HG02970 (cell line): ENCODE results near the gene LRMDA.

ENCODE experiments used
- ATAC-seq: cut with Tn5 transposase; IDR thresholded peaks from one replicate; pipeline ENCODE4 v1.9.1; 2021; ENCODE audit warnings: mild to moderate bottlenecking, moderate library complexity, moderate number of reproducible peaks; ENCODE audit not compliant: unreplicated experiment, low FRiP score

LRMDA gene

DNA sequence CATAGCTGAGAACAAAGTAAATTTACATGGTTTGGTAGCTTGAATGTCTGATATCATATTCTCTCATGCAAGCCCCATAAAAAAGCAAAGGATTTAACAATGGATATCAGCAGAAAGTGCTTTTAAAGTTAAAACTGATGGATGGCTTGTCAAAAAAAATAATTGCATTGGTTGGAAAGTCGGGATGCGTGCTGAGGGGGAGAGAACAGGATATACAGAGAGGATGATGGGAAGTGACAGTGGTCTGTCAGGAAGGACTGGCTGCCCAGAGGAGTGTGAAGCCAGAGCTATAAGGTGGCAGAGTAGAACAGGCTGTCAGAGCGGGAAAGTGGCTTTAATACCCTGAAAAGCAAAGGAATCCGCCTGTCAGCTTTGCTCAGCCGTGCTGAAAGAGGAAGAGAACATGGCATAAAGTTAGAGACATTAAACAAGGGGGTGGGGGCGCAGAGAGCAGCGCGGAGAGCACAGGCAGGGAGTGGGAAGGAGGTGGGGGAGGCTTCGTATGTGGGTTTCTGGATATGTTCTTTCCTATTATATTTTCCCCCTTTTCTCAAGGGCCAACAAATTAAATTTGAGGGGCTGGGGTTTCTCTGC, 493.0 kb downstream of the LRMDA start:
- ATAC-seq, result no peak

DNA sequence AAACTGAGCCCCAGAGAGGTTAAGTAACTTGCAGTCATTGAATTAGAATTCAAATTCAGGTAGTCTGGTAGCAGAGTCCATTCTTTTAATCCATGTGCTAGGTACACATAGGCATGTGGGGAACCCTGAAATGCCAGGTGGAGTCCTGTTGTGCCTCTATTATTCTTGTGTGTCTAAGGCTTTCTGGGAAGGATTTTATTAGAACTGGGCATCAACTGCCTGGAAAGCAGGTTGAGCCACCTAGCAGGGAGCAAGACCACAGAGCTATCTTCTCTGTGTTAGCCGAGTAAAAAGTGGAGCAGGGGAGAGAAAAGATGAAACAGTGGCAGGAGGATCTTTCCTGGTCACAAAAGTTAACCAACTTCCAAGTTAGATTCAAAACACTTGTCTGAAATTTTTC, 494.6 kb downstream of the LRMDA start:
- ATAC-seq, result no peak

DNA sequence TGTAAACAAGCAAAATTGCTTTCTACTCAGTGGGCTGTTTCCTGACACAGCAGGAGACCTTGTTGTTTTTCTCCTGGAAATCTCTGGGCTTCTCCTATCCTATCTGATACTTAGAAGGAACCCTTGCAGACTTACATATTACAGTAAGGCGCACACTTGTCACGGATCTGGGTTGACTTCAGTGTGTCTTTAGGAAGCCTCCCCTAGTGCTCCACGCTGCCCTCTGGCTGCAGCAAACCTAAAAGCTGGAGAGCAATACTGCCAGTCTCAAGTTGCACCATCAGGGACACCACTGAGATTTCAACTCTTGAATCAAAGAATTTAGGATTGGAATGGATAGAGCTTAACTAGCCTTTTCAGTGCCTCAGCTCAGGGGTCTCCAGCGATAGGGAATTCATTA, 495.3 kb downstream of the LRMDA start:
- no peak for ATAC-seq

DNA sequence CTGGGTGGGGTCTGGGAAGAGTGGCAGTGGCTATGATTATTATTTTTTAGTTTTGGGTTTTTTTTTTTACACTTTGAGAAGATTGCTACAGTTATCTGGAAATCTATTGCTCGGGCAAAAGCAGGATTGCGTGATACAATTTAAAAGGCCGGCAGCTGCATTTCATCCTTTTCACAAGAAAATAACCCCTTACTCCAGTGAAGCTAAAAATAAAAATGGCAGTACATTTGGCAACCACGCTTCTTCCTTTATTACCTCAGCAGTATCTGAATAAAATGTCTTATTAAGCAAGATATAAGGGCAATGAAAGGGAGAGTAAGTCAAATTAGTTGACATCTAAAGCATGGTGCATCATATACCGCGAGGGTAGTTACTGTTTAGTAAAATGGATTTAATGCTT, 496.8 kb downstream of the LRMDA start:
- no peak for ATAC-seq

DNA sequence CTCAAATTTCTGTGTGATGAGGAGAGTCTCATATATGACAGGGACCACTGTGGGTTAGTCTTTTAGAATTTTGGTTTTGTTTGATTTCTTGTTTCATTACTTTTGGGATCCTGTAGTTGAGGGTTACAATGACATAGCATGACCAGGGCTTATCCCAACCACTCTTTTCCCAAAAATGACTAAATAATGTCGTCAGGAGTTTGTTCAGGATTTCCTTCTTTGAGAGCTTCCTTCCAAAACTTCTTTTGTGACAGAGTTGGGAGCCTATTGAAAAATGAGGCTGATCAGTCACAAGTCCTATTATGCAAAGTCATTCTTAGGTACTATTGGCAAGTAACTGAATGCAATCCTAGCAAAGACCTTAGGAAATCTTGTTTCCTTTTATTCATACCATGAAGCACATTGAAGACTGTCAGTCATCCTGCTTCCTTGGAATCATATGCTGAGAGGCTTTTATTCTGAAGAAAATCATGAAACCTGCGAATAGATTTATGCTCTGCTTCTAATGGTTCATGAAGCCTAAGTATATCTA, 498.3 kb downstream of the LRMDA start:
- no peak for ATAC-seq

DNA sequence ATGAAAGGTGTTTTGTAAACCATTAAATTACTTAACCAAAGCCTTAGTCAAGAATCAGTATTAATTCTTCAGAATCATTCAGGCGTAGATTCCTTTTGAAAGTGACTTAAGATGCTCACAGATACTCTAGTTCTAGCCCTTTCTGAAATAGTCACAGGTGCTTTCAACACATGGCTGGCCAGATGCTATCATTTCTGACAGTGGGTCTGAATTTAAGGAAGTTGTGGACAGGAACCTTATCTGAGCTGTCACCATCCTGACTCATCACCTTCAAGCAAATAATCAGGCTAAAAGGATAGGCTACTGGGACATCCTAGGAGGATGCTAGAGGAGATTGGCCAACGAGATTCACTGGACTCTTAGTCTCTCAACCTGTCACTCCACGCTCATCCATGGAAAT, 501.5 kb downstream of the LRMDA start:
- no peak for ATAC-seq

DNA sequence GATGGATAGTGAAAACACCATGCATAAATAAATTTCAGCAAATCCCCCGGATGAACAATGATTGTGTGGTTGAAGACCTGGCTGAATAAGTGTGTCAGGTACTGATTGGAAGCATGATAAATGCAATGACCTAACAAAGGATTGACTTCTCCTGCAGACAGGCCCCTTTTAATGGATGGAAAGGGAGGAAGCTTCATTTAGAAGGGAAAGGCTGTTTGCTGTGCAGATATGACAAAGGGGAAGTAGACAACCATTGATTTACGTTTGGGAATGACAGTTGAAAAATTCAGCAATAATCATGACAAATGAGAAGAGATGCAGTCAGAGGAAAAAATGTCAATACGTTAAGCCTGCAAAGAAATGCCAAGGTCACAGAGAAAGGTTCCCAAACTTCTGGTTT, 503.8 kb downstream of the LRMDA start:
- ATAC-seq, result no peak

DNA sequence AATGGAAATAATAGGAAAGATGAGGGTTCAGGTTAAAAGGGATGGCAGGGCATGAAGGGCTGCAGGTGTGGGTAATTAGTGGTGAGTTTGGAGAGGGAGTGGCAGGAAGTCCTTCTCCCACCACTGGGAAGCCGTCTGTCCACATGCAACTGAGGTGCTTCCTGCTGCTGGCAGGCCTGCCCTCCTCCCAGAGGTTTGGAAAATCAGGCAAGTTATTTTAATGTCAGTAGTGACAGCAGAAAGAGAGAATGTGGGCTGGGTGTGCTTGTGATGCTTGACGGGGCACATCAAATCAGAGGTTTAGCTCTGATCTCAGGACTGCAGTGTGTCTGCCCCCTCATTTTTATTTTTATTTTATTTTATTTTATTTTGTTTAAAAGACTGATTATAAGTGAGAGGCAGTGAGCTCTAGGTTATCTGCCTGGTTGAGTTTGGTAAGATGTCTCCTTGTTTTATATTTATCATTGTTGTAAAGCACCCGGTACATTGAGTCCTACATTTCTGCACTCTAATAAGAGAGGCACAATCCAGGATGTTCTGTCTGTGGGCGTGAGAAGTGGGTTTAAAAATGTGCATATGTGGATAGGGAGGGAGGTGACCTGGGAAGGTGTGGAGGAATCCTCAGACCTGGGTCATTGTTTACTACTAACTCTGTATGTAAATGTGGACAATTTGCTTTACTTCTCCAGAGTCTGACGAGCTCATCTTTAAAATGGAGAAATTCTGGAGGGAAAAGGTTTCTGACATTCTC, 504.4 kb downstream of the LRMDA start:
- ATAC-seq, result no peak

DNA sequence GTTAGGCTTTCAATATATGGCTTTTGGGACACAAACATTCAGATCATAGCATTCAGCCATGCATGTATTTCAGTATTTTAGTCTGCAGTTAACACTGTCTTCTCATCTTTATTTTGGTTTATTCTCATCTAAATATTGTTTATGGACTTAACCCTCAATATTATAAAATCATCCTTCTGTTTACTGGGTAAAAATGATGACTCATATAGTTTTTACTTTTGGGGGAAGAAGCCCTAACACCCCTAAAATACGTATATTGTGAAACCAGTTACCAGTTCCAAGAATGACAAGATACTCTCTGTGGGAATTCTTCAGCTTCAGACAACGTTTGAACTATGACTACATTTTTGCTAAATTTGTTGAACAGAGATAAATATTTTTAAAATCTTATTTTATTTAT, 505.4 kb downstream of the LRMDA start:
- no peak for ATAC-seq

DNA sequence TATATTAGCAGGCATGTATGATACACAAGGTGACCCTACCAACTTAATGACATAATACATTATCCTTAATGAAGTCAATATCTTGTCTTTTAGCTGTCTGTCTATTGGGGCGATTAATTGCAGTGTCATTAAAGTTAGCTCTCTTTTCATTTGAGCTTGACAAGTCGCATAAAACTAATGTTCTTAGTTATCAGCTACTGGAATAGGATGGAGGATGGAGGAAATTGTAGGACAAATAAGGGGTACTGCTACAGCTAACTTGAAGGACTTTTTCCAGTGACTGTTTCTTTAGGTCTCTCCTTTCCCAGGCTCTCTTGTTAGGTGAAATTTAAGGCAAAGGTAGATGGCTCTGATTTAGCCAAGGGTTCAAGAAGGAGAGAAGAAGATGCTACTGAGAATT, 506.4 kb downstream of the LRMDA start:
- ATAC-seq, result no peak

DNA sequence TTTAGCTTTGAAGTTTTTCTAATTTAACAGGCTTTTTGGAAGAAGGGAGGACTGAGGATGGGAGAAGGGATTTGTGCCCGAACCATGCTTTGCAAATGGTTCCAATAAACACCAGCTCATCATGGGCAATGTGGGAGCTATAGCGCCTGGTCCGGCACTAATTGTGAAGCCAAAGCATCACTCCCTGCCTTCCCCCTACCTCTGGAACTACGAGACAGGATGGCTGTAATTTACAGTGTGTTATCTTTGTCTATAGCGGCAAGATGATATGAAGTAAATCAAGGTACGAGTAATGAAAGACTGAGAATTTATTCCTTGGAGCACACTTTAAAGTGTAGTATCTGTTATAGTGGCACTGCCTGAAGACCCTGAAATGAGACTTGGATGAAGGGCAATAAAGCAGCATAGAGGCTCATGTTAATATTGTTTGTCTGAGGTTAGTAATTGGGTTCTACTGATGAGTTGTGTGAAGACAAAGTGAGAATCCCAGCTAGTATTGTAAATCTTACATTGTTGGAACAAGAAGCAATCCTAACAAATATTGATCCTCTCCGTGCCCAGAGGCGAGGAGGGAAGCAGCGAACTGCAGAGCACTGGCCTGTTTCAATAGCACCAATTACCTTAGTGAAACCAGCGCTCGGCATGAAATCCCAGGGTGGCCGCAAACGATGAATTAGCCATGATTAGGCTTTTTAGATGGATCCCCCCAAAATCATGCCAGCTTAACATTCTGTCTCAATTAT, 507.1 kb downstream of the LRMDA start:
- no peak for ATAC-seq

DNA sequence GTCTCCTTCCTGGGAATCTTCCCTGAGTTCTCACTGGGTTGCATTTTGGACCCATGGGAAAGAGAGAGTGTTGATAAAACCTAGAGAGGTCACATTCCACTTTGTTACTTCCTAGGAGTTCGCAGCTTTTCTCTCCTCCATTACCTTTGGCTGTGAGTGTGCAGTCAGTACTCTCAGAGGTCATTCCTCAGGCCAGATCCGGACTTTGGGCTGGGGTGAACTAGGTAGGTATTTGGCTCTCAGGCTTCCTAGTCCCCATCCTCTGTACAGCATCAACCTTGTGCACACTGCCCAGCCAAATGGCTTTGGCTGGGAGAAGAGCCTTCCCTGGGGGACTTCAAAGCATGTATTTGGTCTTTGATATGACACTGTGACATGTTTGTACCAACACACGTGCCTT, 508.1 kb downstream of the LRMDA start:
- ATAC-seq, result no peak

DNA sequence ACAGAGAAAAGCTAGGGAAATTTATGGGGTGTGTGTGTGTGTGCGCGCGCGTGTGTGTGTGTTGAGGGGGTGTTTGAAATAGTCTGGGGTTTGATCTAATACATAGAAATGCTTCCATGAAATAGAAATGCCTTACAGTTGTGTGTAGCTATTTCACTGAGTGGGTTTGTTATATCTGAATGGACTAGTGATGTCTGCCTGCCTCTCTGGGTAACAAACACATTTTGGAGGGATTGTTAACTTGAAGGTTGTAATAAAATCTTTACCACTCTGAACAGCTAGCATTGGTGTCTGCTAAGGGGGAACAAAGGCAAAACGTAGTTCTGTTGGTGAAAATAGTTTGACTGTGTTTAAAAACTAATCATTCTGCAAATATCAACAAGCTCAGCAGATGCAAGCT, 509.3 kb downstream of the LRMDA start:
- no peak for ATAC-seq

DNA sequence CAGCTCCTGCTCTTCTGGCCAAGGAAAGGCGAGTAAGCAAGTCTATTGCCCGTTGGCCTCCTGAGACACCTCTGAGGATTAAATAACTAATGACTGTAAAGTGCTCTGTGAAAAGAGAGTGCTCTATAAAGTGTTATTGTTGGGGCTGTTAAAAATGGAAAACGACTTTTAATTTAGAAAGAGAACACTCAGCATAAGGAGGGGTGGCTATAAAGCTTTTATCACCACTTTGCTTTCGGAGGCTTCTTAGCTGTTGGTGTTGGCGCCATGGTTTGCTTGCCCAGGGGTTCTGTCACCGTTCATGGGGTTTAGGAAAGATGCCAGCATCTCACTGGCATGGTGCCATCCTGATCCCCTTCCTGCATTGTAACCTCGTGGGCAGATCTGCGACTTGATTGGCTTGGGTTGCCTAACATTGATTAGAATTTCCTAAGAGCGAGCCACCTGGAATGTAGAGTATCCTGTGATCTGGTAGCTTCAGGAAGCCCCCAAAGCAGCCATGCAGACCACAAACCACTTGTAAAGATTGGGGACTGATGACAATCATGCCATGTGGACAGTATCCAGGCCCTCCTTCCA, 509.9 kb downstream of the LRMDA start:
- no peak for ATAC-seq

DNA sequence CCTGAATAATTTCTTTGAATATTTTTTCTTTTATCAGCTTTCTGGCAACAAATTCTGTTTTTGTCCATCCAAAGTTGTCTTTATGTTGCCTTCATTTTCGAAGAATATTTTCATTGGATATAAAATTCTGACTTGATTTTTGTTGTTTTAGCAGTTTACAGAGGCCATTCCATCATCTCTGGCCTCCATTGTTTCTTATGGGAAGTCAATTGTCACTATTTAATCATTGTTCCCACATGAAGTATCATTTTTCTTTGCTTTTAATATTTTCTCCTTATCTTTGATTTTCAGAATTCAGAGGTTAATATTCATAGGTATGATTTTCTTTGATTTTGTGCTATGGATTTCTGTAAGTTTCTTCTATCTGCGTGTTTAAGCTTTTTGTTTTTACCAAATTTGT, 512.6 kb downstream of the LRMDA start:
- no peak for ATAC-seq

DNA sequence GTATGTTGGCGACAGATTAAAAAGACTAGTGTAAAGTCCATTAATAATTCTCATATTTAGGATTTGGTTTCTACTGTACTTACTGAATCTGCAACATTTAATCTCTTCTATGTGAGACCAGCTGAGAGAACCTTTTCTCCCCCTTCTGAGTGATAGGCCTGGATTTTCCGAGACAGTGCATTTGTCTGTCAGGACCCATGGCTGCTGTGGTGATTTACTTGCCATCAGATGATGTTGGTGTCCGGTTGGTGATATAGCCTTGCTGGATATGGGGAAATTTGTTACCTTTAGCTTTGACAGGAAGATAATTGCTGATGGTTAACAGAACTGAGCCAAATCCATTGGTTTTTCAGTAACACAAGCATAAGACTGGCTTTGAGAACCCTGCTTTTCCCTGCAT, 517.2 kb downstream of the LRMDA start:
- no peak for ATAC-seq

DNA sequence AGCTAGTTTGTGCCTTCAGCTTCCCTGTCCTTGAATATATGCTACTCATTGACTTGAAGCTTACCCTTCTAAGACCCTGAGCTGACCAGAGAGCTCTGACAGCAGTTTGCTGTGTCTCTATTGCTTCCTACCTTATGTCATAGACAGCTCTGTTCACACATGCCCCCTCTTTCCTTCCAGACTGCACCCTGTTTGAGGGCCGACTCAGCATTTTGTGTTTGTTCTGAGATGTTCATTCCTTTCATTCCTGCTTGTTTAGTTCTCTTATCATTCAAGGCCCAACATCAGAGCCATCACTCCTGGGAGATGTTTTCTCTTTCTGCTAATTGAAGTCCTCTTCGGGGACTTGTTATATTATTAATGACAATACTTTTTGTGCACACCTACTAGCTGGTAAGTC, 518.9 kb downstream of the LRMDA start:
- no peak for ATAC-seq

DNA sequence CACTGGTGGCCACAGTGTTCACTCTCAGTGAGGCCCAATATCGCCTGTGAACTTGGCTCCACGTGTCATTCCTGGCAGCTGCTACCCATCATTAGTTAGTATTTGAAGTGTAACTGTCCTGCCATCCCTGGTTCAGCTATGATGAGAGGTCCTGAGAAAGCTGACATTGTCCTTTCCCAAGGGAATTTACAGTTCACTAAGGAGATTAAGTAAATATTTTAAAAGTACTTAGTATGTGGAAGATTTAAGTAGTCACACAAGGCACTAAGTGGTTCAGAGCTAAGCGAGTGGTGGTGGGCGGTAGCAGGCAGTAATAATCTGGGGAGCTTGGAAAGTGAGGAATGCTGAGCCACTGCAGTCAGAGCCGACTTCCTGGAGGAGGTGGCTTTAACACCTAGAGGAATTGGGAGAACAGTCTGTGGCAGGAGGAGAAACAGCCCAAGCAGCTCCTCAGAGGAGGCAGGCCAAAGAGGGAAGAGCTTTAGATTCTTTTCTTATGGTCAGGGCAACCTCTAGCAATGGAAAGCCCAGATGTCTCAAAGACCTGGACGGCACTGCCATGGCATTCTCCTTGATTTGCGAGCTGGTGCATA, 519.7 kb downstream of the LRMDA start:
- ATAC-seq, result no peak

DNA sequence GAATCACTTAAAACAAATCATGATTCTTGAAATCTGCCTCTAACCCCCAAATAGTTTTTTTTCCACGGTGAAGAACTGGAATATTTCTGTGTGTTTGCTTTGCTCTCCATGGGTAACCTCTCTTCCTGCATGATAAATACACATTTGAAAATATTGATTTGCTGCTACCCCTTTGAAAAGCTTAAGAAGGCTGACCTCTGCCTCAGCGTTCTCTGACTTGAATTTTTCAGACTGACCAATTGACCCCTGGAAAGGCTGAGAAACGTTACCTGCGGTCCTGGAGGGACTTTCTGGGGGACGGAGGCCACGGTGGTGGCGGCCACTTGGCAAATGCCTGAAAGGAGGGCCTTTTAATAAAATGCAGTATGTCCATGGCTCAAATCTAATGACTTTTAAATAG, 520.2 kb downstream of the LRMDA start:
- ATAC-seq, result no peak

DNA sequence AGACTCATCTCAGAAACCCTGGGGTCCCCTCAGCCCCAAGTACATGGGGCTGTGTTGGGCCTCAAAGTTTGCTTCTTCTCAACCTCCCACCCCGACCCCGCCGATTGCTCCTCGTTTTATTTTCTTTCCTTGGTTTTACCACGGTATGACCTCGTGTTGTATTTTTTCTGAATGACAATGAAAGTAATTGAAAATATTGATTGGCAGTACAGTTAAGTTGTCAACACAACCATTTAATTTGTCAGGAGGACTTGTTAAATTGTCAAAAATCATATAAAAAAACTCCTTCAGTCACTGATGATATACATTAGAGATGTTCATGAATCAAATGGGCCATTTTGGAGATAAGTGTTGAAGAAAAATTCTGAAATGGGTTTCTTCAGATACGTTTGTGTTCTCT, 520.7 kb downstream of the LRMDA start:
- ATAC-seq, result no peak

DNA sequence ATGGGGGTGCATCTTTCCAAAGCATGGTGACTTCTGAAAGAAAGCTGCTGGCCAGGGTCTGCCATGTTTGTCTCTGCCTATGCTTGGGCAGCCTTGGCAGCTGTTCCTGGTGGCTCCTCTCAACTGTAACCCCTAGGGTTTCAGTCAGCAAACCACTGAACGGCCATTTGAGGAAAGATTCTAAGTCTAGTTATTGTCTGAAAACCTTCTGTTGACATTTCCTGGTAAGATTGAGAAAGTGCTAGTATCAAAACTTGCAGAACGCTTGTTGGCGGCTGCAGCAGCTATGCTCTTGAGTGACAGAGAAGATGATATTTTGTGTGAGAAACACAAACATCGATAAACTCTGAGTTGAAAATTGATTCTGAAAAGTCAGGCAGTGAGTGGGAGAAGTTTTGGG, 523.1 kb downstream of the LRMDA start:
- ATAC-seq, result no peak
